HG03196 (cell line): ENCODE data around the gene LPP.

Experiments
- ATAC-seq: cut with Tn5 transposase; IDR thresholded peaks from one replicate; pipeline ENCODE4 v1.9.1; 2021; ENCODE audit not compliant: unreplicated experiment

Gene LPP

GRCh38 chr3:188884299-188885043 lies 730.5 kb downstream of the LPP start:
- no peak for ATAC-seq

DNA sequence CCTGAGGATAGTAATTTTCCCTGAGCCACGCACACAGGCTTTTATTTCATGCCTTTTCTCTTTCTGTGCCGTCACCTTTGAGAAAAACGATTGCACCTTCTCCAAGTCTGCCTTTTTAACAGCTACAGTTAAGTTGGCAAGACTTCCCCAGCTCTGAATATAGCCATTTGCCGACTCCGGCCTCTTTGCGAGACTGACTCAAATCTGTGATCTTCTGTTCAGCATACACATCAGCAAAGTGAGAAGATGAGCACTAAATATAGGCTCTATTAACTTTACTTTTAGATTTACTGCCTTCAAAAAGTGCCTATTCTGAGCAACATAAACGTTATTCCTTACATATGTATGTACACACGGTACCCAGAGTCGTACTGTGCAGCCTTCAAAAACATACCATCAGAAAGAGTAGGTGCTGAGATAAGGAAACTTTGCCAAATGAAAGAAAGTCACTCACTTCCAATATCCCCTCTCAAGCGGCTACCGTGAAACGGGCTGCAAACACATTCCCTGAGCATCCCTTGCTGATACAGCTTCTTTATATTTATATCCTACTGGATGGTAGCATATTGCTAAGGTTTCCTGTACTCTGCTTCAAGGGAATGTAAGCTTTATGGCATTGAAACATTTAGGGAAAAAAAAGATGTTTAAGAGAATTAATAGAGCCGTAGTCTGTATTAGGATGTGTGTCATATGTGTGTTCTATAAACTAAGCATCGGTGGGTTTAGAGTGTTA lies 734.5 kb downstream of the LPP start:
- ATAC-seq: no peak

DNA sequence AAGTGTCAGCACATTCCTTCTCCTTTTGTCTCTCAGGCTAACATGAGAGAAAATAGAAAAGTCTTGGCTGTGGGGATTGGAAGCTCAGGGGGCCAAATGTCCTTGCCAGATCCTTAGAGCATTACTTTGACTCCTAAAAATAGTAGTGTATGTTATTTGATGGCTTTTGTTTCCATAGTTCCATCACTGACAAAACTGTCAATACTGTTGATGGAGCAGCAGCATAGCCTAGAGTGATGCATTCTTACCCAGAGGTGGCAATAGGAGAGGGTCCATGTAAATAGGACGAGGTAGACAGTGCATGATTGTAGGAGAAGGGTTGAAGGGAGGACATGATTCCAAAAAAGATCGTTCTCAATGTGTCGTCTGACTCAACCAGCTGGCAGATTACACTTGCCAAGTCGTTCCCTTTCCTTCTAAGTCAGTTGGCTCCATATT lies 735.1 kb downstream of the LPP start:
- no peak for ATAC-seq

GRCh38 chr3:188890572-188891270 lies 736.8 kb downstream of the LPP start:
- no peak for ATAC-seq

GRCh38 chr3:188899881-188900280 lies 745.9 kb downstream of the LPP start:
- ATAC-seq: no peak

- no peak for ATAC-seq
Observed at GRCh38 chr3:188900421-188900951, 746.5 kb downstream of the LPP start.

GRCh38 chr3:188901126-188901525 lies 747.2 kb downstream of the LPP start:
- no peak for ATAC-seq

DNA sequence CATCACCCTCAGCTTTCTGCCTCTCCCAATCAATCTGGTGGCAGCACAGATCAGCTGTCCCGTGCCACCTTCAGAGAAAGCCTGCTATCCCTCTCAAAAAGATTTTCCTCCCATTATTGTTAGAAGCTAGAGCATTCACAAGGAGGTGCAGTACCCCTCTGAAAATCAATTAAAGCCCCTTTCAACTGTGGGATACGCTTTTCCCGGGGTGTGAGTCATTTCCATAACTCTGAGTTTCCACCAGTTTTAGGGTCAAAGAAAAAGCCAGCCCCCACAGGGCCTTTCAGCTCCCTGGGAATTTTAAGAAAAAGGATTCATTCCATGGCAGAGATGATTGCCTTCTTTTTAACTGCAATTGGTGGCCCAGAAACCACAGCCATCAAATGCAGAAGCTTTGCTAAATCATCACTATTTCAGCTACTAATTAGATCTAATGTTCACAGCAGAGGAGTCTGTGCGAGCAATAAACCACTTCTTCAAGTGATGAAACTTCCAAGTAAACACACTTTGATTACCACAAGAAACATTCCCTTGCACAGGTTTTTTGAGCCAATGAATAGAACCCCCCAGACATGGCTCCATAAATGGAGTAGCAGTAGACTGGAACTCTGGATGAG lies 747.8 kb downstream of the LPP start:
- no peak for ATAC-seq

DNA sequence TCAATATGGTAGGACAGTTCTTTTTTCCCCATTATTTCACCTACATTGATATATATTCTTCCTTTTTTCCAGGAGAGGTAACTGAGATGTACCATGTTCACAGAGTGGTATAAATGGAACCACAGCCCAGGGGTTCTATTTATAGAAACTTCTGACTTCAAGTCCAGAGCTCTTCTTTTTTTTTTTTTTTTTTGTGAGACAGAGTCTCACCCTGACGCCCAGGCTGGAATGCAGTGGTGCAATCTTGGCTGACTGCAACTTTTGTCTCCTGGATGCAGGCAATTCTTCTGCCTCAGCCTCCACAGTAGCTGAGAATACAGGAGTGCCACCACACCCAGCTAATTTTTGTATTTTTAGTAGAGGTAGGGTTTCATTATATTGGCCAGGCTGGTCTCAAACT lies 750.7 kb downstream of the LPP start:
- no peak for ATAC-seq

DNA sequence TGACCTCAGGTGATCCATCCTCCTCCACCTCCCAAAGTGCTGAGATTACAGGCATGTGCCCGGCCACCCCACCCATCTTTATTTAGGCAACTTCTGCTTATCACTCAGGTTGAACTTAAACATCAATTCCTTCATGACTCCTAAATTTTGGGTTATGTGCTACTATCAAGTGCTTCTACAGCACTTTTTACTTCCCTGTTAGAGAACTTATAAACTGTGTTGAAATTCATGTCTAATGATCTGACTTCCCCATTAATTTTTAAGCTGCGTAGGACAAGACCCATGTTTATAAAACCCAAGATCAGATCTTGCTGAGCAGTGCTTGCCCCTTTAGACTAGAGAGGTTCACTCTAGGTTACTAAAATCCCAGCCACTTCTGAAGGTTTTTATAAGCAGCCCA lies 751.6 kb downstream of the LPP start:
- ATAC-seq: no peak

- ATAC-seq: no peak
Observed at GRCh38 chr3:188906236-188906635, 752.3 kb downstream of the LPP start.

GRCh38 chr3:188908002-188908850 lies 754.3 kb downstream of the LPP start:
- ATAC-seq: no peak

DNA sequence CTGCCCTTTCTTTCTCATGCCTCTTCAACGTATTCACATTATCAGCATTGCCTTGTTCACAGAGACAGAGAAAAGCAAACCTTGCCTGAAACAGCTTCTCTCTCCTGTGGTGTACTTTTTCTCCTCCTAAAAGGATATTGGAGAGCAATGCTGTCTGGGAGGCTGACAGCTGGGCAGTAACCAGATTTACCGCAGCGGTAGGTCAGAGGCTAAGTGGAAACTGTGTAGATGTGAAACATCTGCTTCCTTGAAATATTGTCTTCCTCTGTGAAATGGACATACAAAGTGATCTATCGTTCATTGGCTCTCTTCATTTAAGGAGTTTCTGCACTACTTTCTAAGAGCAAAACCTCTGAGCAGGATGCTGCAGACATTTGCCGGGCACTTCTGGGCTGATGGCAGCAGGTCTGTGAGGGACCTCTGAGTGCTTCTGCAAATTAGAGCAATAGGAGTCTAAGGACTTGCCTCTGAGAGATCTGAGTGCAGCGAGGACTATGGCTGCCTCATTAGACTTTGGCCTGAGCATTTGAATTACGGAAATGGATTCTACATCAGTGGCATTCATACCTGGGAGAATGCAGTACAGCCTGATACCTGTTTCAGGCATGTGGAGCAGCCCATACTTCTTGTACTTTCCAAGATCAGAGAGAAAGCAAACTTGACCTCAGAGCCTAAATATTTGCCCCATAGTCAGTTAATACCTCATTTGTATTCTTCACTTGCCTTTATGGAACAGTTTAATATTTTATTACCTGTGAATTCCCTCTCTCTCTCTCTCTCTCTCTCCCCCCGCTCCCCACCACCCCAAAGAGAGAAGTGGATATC lies 757.3 kb downstream of the LPP start:
- no peak for ATAC-seq

GRCh38 chr3:188913084-188913483 lies 759.1 kb downstream of the LPP start:
- no peak for ATAC-seq

DNA sequence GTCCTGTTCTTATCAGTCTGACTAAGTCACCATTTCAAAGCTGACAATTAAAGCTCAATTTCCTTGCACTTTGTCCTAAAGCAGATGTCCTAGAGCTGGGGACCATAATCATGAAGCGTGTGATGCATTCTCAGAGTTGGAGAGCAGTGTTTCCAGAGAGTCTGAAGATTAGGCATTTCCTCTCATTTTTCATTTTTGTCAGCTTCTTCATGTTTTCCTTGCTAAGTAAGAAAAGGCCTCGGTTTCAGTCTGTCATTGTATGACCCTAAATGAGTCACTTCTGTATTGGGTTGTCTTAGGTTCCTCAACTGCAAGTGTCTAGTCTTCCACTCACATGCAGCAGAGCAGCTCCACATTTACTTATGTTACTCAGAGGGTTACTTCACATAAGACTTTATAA lies 760.6 kb downstream of the LPP start:
- ATAC-seq: no peak

DNA sequence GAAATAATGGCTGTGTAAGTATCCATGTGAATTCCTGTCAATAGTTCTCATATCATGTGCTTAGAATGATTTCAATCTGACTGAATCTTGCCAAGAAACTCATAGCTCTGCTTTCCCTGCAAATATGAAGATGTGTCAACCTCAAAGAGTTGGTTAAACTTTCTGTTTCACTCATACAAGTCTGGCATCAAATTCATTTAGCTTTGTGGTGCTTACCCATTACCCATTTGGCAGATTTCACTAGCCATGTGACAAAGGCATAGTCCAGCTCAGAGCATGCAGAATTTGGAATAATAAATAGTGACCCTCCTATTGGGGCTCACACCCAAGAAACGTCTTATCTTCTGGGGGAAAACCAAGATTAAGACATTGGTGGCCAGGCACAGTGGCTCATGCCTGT lies 761.2 kb downstream of the LPP start:
- ATAC-seq: no peak

- ATAC-seq: no peak
Observed at GRCh38 chr3:188916934-188917401, 763.0 kb downstream of the LPP start.

- no peak for ATAC-seq
Observed at GRCh38 chr3:188918093-188918492, 764.1 kb downstream of the LPP start.

- no peak for ATAC-seq
Observed at GRCh38 chr3:188923671-188924070, 769.7 kb downstream of the LPP start.
